ENCODE data around the gene TAF1. TPM values are rescaled to one million over a fixed set of nuclear protein-coding genes. Genes with fewer than 3 reads are reported as not detected.
A peak's percentile ranks its signal among the peaks of the same experiment; 100 is the strongest.
"Not testable (repeated sequence)": the region's sequence is repeated elsewhere in the genome, so short reads cannot be mapped to it uniquely, and the experiment has no call there.

TAF1 gene
- polyA plus RNA-seq, 3 donors = 43.0 to 45.8 (median 45.2) TPM

- no peak for DNase-seq (ENCODE audit: extremely low read depth in 1 of 11, low read depth in 9 of 11, low spot score in 4 of 11)
These were observed 116.2 kb downstream of the TAF1 start for GRCh38 chrX:71482228-71482958.

- DNase-seq (ENCODE audit: extremely low read depth in 1 of 11, low read depth in 9 of 11, low spot score in 4 of 11) = no peak
These were observed 121.7 kb downstream of the TAF1 start for GRCh38 chrX:71487814-71488213.

GRCh38 chrX:71489540-71489939 is 123.4 kb downstream of the TAF1 start:
- no peak for DNase-seq (ENCODE audit: extremely low read depth in 1 of 11, low read depth in 9 of 11, low spot score in 4 of 11)

- DNase-seq (ENCODE audit: extremely low read depth in 1 of 11, low read depth in 9 of 11, low spot score in 4 of 11) = peak in 4 of 11 donors; percentile 1 to 15 (median 7)
These were observed 126.3 kb downstream of the TAF1 start for GRCh38 chrX:71492231-71493065.

GRCh38 chrX:71493111-71493613 is 127.0 kb downstream of the TAF1 start:
- peak in 2 of 11 donors; percentile 3 to 8 for DNase-seq (ENCODE audit: extremely low read depth in 1 of 11, low read depth in 9 of 11, low spot score in 4 of 11)

- not testable (repeated sequence) for DNase-seq (ENCODE audit: extremely low read depth in 1 of 11, low read depth in 9 of 11, low spot score in 4 of 11)
These were observed 129.8 kb downstream of the TAF1 start for GRCh38 chrX:71495979-71496378.

GRCh38 chrX:71496476-71496875 is 130.3 kb downstream of the TAF1 start:
- DNase-seq (ENCODE audit: extremely low read depth in 1 of 11, low read depth in 9 of 11, low spot score in 4 of 11) = no peak

- DNase-seq (ENCODE audit: extremely low read depth in 1 of 11, low read depth in 9 of 11, low spot score in 4 of 11) = not testable (repeated sequence)
These were observed 135.9 kb downstream of the TAF1 start for GRCh38 chrX:71502080-71502479.

GRCh38 chrX:71504346-71504745 is 138.2 kb downstream of the TAF1 start:
- no peak for DNase-seq (ENCODE audit: extremely low read depth in 1 of 11, low read depth in 9 of 11, low spot score in 4 of 11)

GRCh38 chrX:71509289-71509688 is 143.1 kb downstream of the TAF1 start:
- DNase-seq (ENCODE audit: extremely low read depth in 1 of 11, low read depth in 9 of 11, low spot score in 4 of 11) = no peak

- no peak for DNase-seq (ENCODE audit: extremely low read depth in 1 of 11, low read depth in 9 of 11, low spot score in 4 of 11)
These were observed 144.0 kb downstream of the TAF1 start for GRCh38 chrX:71510161-71510560.

- not testable (repeated sequence) for DNase-seq (ENCODE audit: extremely low read depth in 1 of 11, low read depth in 9 of 11, low spot score in 4 of 11)
These were observed 147.6 kb downstream of the TAF1 start for GRCh38 chrX:71513731-71514130.

GRCh38 chrX:71514367-71515037 is 148.3 kb downstream of the TAF1 start:
- no peak for DNase-seq (ENCODE audit: extremely low read depth in 1 of 11, low read depth in 9 of 11, low spot score in 4 of 11)

- no peak for DNase-seq (ENCODE audit: extremely low read depth in 1 of 11, low read depth in 9 of 11, low spot score in 4 of 11)
These were observed 148.9 kb downstream of the TAF1 start for GRCh38 chrX:71515038-71515396.

Other genes starting within 250 kb of the TAF1 start
- 10 to 100 TPM; 35.7 to 53.1 (median 47.8) TPM for gene MED12, start 247.8 kb upstream of the TAF1 start, polyA plus RNA-seq (ENCODE audit: insufficient read length in 3 of 3)
- 1 to 10 TPM; 3.9 to 6.3 (median 4.0) TPM for gene NLGN3, start 221.5 kb upstream of the TAF1 start, polyA plus RNA-seq (ENCODE audit: insufficient read length in 3 of 3)
- 10 to 100 TPM; 46.9 to 49.7 (median 48.5) TPM for gene GJB1, start 143.1 kb upstream of the TAF1 start, polyA plus RNA-seq (ENCODE audit: insufficient read length in 3 of 3)
- gene ZMYM3, start 112.2 kb upstream of the TAF1 start, polyA plus RNA-seq (ENCODE audit: insufficient read length in 3 of 3) = 10 to 100 TPM; 65.4 to 69.1 (median 66.1) TPM
- 100 to 1,000 TPM; 614 to 679 (median 636) TPM for gene NONO, start 82.7 kb upstream of the TAF1 start, polyA plus RNA-seq (ENCODE audit: insufficient read length in 3 of 3)
- 1 to 10 TPM; 1.3 to 1.7 (median 1.5) TPM for gene ITGB1BP2, start 64.6 kb upstream of the TAF1 start, polyA plus RNA-seq (ENCODE audit: insufficient read length in 3 of 3)
- gene OGT, start 166.7 kb downstream of the TAF1 start, polyA plus RNA-seq (ENCODE audit: insufficient read length in 3 of 3) = 100 to 1,000 TPM; 185 to 346 (median 219) TPM
- 1 to 10 TPM; 2.3 to 3.4 (median 2.7) TPM for gene GCNA, start 212.1 kb downstream of the TAF1 start, polyA plus RNA-seq (ENCODE audit: insufficient read length in 3 of 3)